Loucy (cell line): Measurements from ENCODE around the gene RPL41.

Experiments used
- H2AFZ ChIP-seq: fragments of 200-600 bp; sonication (generic); 2 replicates; pipeline ENCODE4 v1.6.0; 2016; ENCODE audit warnings: antibody characterized with exemption, mild to moderate bottlenecking, low read length, moderate library complexity
- H3F3A ChIP-seq: fragments of 200-600 bp; 2 replicates; pipeline ENCODE4 v1.6.0; 2016; ENCODE audit warnings: antibody characterized with exemption, low read depth, mild to moderate bottlenecking
- H3K27me3 ChIP-seq: fragments of 200-600 bp; sonication (generic); 2 replicates; pipeline ENCODE4 v1.6.1; 2014; ENCODE audit warnings: low read length, mild to moderate bottlenecking; ENCODE audit not compliant: insufficient read depth, poor library complexity, severe bottlenecking
- H3K36me3 ChIP-seq: fragments of 200-600 bp; sonication (generic); 2 replicates; pipeline ENCODE4 v1.6.1; 2016; ENCODE audit warnings: low read length; ENCODE audit not compliant: insufficient read depth
- H3K4me1 ChIP-seq: fragments of 200-600 bp; sonication (generic); 2 replicates; pipeline ENCODE4 v1.5.1; 2014; ENCODE audit warnings: low read length, mild to moderate bottlenecking; ENCODE audit not compliant: insufficient read depth, poor library complexity, severe bottlenecking
- H3K4me2 ChIP-seq: fragments of 200-600 bp; sonication (generic); 2 replicates; pipeline ENCODE4 v1.6.0; 2014; ENCODE audit warnings: antibody characterized with exemption, low read length, low read depth, mild to moderate bottlenecking; ENCODE audit not compliant: poor library complexity, severe bottlenecking
- H3K4me3 ChIP-seq: fragments of 200-600 bp; sonication (generic); 2 replicates; pipeline ENCODE4 v1.5.1; 2014; ENCODE audit warnings: low read length, mild to moderate bottlenecking, mixed read lengths; ENCODE audit not compliant: poor library complexity, severe bottlenecking
- H3K79me2 ChIP-seq: fragments of 200-600 bp; sonication (generic); 2 replicates; pipeline ENCODE4 v1.6.1; 2014; ENCODE audit warnings: low read length; ENCODE audit not compliant: insufficient read depth
- H3K9ac ChIP-seq: fragments of 200-600 bp; sonication (generic); 2 replicates; pipeline ENCODE4 v1.6.0; 2014; ENCODE audit warnings: mild to moderate bottlenecking, low read depth, low read length, moderate library complexity; ENCODE audit not compliant: poor library complexity, severe bottlenecking
- H3K9me2 ChIP-seq: fragments of 200-600 bp; sonication (generic); replicated peaks from 2 replicates; pipeline ENCODE4 v1.6.1; 2016; ENCODE audit warnings: low read depth, low read length, mixed read lengths
- H3K9me3 ChIP-seq: fragments of 200-600 bp; sonication (generic); 2 replicates; pipeline ENCODE4 v1.6.1; 2014; ENCODE audit warnings: mild to moderate bottlenecking, antibody characterized with exemption, low read length, low read depth; ENCODE audit not compliant: insufficient read depth
- H4K20me1 ChIP-seq: fragments of 200-600 bp; sonication (generic); 2 replicates; pipeline ENCODE4 v1.6.0; 2014; ENCODE audit warnings: antibody characterized with exemption, low read length, mild to moderate bottlenecking; ENCODE audit not compliant: insufficient read depth, poor library complexity, severe bottlenecking
- EZH2phosphoT487 ChIP-seq: fragments of 200-600 bp; IDR thresholded peaks from 2 replicates; pipeline ENCODE4 v1.6.1; 2018; ENCODE audit warnings: antibody characterized with exemption, mild to moderate bottlenecking, moderate library complexity, borderline replicate concordance
- TF ChIP-seq, protein P1 (sequence below): fragments of 200-600 bp; sonication (generic); conservative IDR thresholded peaks from 2 replicates; pipeline ENCODE4 v1.5.1; 2014; ENCODE audit warnings: mild to moderate bottlenecking, antibody characterized with exemption, low read length

The RPL41 gene

DNA sequence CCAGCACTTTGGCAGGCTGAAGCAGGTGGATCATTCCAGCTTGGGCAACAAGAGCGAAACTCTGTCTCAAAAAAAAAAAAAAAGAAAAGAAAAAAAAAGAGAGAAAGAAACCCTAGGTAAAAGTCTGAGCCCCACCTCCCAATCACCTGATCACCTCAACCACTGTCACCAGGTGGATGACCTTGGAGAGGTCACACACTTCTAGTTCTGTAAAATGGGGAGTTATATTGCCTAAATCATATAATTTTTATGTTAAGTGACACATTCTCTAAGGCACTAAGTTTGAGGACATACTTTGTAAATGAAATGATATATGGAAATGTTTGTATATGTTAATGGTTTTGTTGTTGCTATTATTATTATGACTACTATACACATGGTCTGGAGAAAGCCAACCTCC is 38.0 kb upstream of the RPL41 start:
- H3K9me3 ChIP-seq = no peaks in the 10 kb centered on the region
- peaks cover 8% of the 10 kb centered on the region for H3K4me1 ChIP-seq
- H3K9ac ChIP-seq = no peak overlapping the region
- TF ChIP-seq EZH2phosphoT487 = no peak
- TF ChIP-seq, protein P1, sequence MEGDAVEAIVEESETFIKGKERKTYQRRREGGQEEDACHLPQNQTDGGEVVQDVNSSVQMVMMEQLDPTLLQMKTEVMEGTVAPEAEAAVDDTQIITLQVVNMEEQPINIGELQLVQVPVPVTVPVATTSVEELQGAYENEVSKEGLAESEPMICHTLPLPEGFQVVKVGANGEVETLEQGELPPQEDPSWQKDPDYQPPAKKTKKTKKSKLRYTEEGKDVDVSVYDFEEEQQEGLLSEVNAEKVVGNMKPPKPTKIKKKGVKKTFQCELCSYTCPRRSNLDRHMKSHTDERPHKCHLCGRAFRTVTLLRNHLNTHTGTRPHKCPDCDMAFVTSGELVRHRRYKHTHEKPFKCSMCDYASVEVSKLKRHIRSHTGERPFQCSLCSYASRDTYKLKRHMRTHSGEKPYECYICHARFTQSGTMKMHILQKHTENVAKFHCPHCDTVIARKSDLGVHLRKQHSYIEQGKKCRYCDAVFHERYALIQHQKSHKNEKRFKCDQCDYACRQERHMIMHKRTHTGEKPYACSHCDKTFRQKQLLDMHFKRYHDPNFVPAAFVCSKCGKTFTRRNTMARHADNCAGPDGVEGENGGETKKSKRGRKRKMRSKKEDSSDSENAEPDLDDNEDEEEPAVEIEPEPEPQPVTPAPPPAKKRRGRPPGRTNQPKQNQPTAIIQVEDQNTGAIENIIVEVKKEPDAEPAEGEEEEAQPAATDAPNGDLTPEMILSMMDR = no peak
- H4K20me1 ChIP-seq = no peaks in the 10 kb centered on the region
- H2AFZ ChIP-seq = no peak overlapping the region
- no peak overlapping the region for H3K4me3 ChIP-seq
- no peaks in the 10 kb centered on the region for H3F3A ChIP-seq
- H3K9me2 ChIP-seq = no peaks in the 10 kb centered on the region
- no peaks in the 10 kb centered on the region for H3K79me2 ChIP-seq
- H3K36me3 ChIP-seq = no peaks in the 10 kb centered on the region
- H3K27me3 ChIP-seq = no peaks in the 10 kb centered on the region
- no peak overlapping the region for H3K4me2 ChIP-seq

DNA sequence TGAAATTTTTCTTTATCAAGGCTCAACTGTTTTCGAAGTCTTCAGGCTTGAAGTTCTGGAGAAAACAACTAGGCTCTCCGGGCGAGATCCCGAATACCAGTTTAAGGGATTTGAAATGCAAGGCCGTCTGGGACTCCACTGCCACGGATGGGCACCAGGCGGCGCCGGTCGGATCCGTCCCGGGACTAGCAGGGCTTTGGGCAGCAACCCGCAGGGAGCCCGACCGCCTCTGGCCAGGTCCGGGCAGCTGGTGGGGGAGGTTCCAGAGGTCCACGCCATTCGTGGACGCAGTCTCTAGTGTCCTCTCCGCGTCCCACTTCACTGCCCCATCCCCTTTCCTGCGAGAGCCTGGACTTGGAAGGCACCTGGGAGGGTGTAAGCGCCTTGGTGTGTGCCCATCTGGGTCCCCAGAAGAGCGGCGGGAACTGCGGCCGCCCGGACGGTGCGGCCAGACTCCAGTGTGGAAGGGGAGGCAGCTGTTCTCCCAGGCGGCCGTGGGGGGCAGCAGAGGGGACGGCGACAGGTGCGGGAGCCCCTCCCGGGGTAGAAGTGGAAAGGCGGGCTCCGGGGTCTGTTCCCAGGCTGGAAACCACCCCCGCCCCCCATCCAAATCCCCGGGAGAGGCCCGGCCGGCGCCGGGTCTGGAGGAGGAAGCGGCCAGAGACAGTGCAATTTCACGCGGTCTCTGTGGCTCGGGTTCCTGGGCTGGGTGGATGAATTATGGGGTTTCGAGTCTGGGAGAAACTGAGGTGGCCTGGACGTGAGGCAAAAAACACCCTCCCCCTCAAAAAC is 37.3 kb upstream of the RPL41 start:
- TF ChIP-seq, protein P1 = peak; percentile 59
- no peak for TF ChIP-seq EZH2phosphoT487
- no peaks in the 10 kb centered on the region for H3K27me3 ChIP-seq
- no peaks in the 10 kb centered on the region for H3K36me3 ChIP-seq
- peaks cover 8% of the 10 kb centered on the region for H3K4me1 ChIP-seq
- H3K4me3 ChIP-seq = peak overlapping the region; percentile 86
- H3K9me2 ChIP-seq = no peaks in the 10 kb centered on the region
- no peaks in the 10 kb centered on the region for H3K9me3 ChIP-seq
- H3K4me2 ChIP-seq = peak overlapping the region; percentile 99
- H3K9ac ChIP-seq = peak overlapping the region; percentile 58
- H2AFZ ChIP-seq = peak overlapping the region; percentile 99
- H4K20me1 ChIP-seq = no peaks in the 10 kb centered on the region
- no peaks in the 10 kb centered on the region for H3K79me2 ChIP-seq
- H3F3A ChIP-seq = no peaks in the 10 kb centered on the region

- H3K4me1 ChIP-seq = peaks cover 8% of the 10 kb centered on the region
- TF ChIP-seq, protein P1 = no peak
- no peak for TF ChIP-seq EZH2phosphoT487
- H3K36me3 ChIP-seq = no peaks in the 10 kb centered on the region
- H3K9me3 ChIP-seq = no peaks in the 10 kb centered on the region
- no peaks in the 10 kb centered on the region for H3K27me3 ChIP-seq
- H3K4me3 ChIP-seq = peak within 1 kb of the TSS; percentile 86
- H3K9ac ChIP-seq = peak within 1 kb of the TSS; percentile 58
- H4K20me1 ChIP-seq = no peaks in the 10 kb centered on the region
- H2AFZ ChIP-seq = peak within 1 kb of the TSS; percentile 99
- peak within 1 kb of the TSS; percentile 99 for H3K4me2 ChIP-seq
- H3K79me2 ChIP-seq = no peaks in the 10 kb centered on the region
- no peaks in the 10 kb centered on the region for H3K9me2 ChIP-seq
- H3F3A ChIP-seq = no peaks in the 10 kb centered on the region
Measured at GRCh38 chr12:56079723-56080555, 36.5 kb upstream of the RPL41 start, which contains the start of gene ERBB3. Gene ERBB3 (plus strand): TSS chr12:56080165. CDS start chr12:56080301, 136 bp downstream.
